ENCODE data around the gene ZNF28.
"Not testable (repeated sequence)": the region's sequence is repeated elsewhere in the genome, so short reads cannot be mapped to it uniquely, and the experiment has no call there.

- not testable (repeated sequence) for TF ChIP-seq CHD4 (IDR thresholded peaks at IDR 0.05; ENCODE audit: borderline replicate concordance); RCOR1 (IDR thresholded peaks at IDR 0.05; ENCODE audit: low read depth, low read length); EP300 (IDR thresholded peaks at IDR 0.05); POLR2A (IDR thresholded peaks at IDR 0.05; ENCODE audit: low read length); GATA3 (IDR thresholded peaks at IDR 0.05; ENCODE audit: borderline replicate concordance); CTCF (IDR thresholded peaks at IDR 0.05); NR3C1 (IDR thresholded peaks at IDR 0.05); JUNB (IDR thresholded peaks at IDR 0.05); MAZ (IDR thresholded peaks at IDR 0.05; ENCODE audit: borderline replicate concordance, low read depth, low read length); USF2 (IDR thresholded peaks at IDR 0.05); SREBF2 (IDR thresholded peaks at IDR 0.05); TP53 (CRISPR knock-in tag; IDR thresholded peaks at IDR 0.05); CHD2 (IDR thresholded peaks at IDR 0.05; ENCODE audit: low read length, partially characterized antibody)
These were observed 34.7 kb downstream of the ZNF28 start, which contains the start of gene ZNF600 for GRCh38 chr19:52786464-52787354.
